SK-N-MC (cell line): ENCODE results near the gene ACSM6.

ENCODE experiments used
- EZH2 ChIP-seq: fragments of 200-600 bp; sonication (generic); IDR thresholded peaks from one replicate; pipeline ENCODE4 v1.6.1; 2017; ENCODE audit warnings: antibody characterized with exemption
- FOXP2 ChIP-seq: optimal IDR thresholded peaks from 2 replicates; pipeline ENCODE3; 2011; ENCODE audit warnings: mild to moderate bottlenecking, moderate library complexity; ENCODE audit not compliant: insufficient read depth; ENCODE audit errors: extremely low read length, control extremely low read depth
- POLR2AphosphoS5 ChIP-seq: IDR thresholded peaks from 2 replicates; pipeline ENCODE4 v1.6.1; 2012; ENCODE audit warnings: mild to moderate bottlenecking, low read depth, low read length, borderline replicate concordance

DNA sequence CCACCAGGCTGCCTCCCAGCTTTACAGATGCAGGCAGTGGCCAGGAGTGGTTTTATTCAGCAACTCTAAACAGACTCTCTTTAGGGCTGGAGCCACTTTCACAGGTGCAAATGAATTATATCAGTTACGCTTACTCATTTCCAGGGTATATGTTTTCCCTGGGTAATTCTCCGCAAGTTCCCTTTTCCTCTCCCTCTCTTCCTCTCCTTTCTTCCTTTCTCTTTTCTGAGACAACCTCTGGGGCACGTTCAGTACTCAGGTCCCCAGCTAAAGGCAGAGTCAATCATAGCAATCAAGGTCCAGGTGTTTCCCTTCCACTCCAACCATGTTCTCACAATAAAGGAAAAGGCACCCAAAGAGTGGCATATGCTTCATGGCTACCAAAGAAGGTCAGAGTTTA, 55.4 kb downstream of the ACSM6 start:
- TF ChIP-seq EZH2 (no peak), POLR2AphosphoS5 (no peak), FOXP2 (no peak)
